ENCODE measurements around the gene FBXW9. TPM values are rescaled to one million over a fixed set of nuclear protein-coding genes. Genes with fewer than 3 reads are reported as not detected.
"Not testable (repeated sequence)": the region's sequence is repeated elsewhere in the genome, so short reads cannot be mapped to it uniquely, and the experiment has no call there.

FBXW9 gene
- total RNA-seq, 1 experiment from 2014 or later = 21.2 TPM

GRCh38 chr19:12722566-12723380 lies 26.3 kb upstream of the FBXW9 start:
- H3K27me3 ChIP-seq (ENCODE audit: control insufficient read depth, insufficient read depth, low read length) = no peaks in the 10 kb centered on the region
- peak overlapping the region; percentile 49 for H3K4me3 ChIP-seq (ENCODE audit: insufficient read depth, low read depth, low read length)
- DNase-seq = peak; percentile 97
- H3K36me3 ChIP-seq (replicated peaks; ENCODE audit: control insufficient read depth, insufficient read depth, low read length) = peaks cover 9% of the 10 kb centered on the region

GRCh38 chr19:12721656-12722565 lies 25.5 kb upstream of the FBXW9 start:
- peak overlapping the region; percentile 49 for H3K4me3 ChIP-seq (ENCODE audit: insufficient read depth, low read depth, low read length)
- no peaks in the 10 kb centered on the region for H3K27me3 ChIP-seq (ENCODE audit: control insufficient read depth, insufficient read depth, low read length)
- DNase-seq = peak; percentile 96
- H3K36me3 ChIP-seq (replicated peaks; ENCODE audit: control insufficient read depth, insufficient read depth, low read length) = peaks cover 11% of the 10 kb centered on the region

GRCh38 chr19:12720851-12721655 lies 24.6 kb upstream of the FBXW9 start:
- DNase-seq = peak; percentile 66
- H3K4me3 ChIP-seq (ENCODE audit: insufficient read depth, low read depth, low read length) = peak overlapping the region; percentile 49
- peaks cover 15% of the 10 kb centered on the region for H3K36me3 ChIP-seq (replicated peaks; ENCODE audit: control insufficient read depth, insufficient read depth, low read length)
- H3K27me3 ChIP-seq (ENCODE audit: control insufficient read depth, insufficient read depth, low read length) = no peaks in the 10 kb centered on the region

- no peak for DNase-seq
- Histone ChIP-seq H3K27me3 (ENCODE audit: control insufficient read depth, insufficient read depth, low read length) (no peaks in the 10 kb centered on the region), H3K36me3 (replicated peaks; ENCODE audit: control insufficient read depth, insufficient read depth, low read length) (peaks cover 18% of the 10 kb centered on the region), H3K4me3 (ENCODE audit: insufficient read depth, low read depth, low read length) (peak overlapping the region; percentile 49)
These were observed 23.9 kb upstream of the FBXW9 start for GRCh38 chr19:12720296-12720695.

GRCh38 chr19:12715929-12716328 lies 19.5 kb upstream of the FBXW9 start:
- Histone ChIP-seq H3K27me3 (ENCODE audit: control insufficient read depth, insufficient read depth, low read length) (no peaks in the 10 kb centered on the region), H3K36me3 (replicated peaks; ENCODE audit: control insufficient read depth, insufficient read depth, low read length) (peaks cover 39% of the 10 kb centered on the region), H3K4me3 (ENCODE audit: insufficient read depth, low read depth, low read length) (no peak overlapping the region)
- no peak for DNase-seq

- Histone ChIP-seq H3K4me3 (ENCODE audit: insufficient read depth, low read depth, low read length) (no peak overlapping the region), H3K27me3 (ENCODE audit: control insufficient read depth, insufficient read depth, low read length) (no peaks in the 10 kb centered on the region), H3K36me3 (replicated peaks; ENCODE audit: control insufficient read depth, insufficient read depth, low read length) (peaks cover 45% of the 10 kb centered on the region)
- no peak for DNase-seq
These were observed 18.7 kb upstream of the FBXW9 start for GRCh38 chr19:12715102-12715501.

- peaks cover 41% of the 10 kb centered on the region for H3K36me3 ChIP-seq (replicated peaks; ENCODE audit: control insufficient read depth, insufficient read depth, low read length)
- H3K27me3 ChIP-seq (ENCODE audit: control insufficient read depth, insufficient read depth, low read length); H3K4me3 ChIP-seq (ENCODE audit: insufficient read depth, low read depth, low read length); DNase-seq: not testable (repeated sequence)
These were observed 16.9 kb upstream of the FBXW9 start for GRCh38 chr19:12713304-12713703.

- not testable (repeated sequence) for H3K4me3 ChIP-seq (ENCODE audit: insufficient read depth, low read depth, low read length); DNase-seq; H3K27me3 ChIP-seq (ENCODE audit: control insufficient read depth, insufficient read depth, low read length)
- H3K36me3 ChIP-seq (replicated peaks; ENCODE audit: control insufficient read depth, insufficient read depth, low read length) = peaks cover 41% of the 10 kb centered on the region
These were observed 15.6 kb upstream of the FBXW9 start for GRCh38 chr19:12712077-12712476.

- DNase-seq = no peak
- no peak overlapping the region for H3K4me3 ChIP-seq (ENCODE audit: insufficient read depth, low read depth, low read length)
- H3K36me3 ChIP-seq (replicated peaks; ENCODE audit: control insufficient read depth, insufficient read depth, low read length) = peaks cover 42% of the 10 kb centered on the region
- H3K27me3 ChIP-seq (ENCODE audit: control insufficient read depth, insufficient read depth, low read length) = no peaks in the 10 kb centered on the region
These were observed 14.8 kb upstream of the FBXW9 start for GRCh38 chr19:12711187-12711586.

- H3K4me3 ChIP-seq (ENCODE audit: insufficient read depth, low read depth, low read length) = no peak overlapping the region
- no peak for DNase-seq
- H3K36me3 ChIP-seq (replicated peaks; ENCODE audit: control insufficient read depth, insufficient read depth, low read length) = peaks cover 41% of the 10 kb centered on the region
- no peaks in the 10 kb centered on the region for H3K27me3 ChIP-seq (ENCODE audit: control insufficient read depth, insufficient read depth, low read length)
These were observed 12.2 kb upstream of the FBXW9 start for GRCh38 chr19:12708641-12709040.

GRCh38 chr19:12706332-12706718 lies 9.9 kb upstream of the FBXW9 start:
- H3K27me3 ChIP-seq (ENCODE audit: control insufficient read depth, insufficient read depth, low read length) = no peaks in the 10 kb centered on the region
- peaks cover 52% of the 10 kb centered on the region for H3K36me3 ChIP-seq (replicated peaks; ENCODE audit: control insufficient read depth, insufficient read depth, low read length)
- H3K4me3 ChIP-seq (ENCODE audit: insufficient read depth, low read depth, low read length) = no peak overlapping the region
- DNase-seq = no peak

GRCh38 chr19:12705654-12706331 lies 9.4 kb upstream of the FBXW9 start:
- no peak for DNase-seq
- Histone ChIP-seq H3K4me3 (ENCODE audit: insufficient read depth, low read depth, low read length) (no peak overlapping the region), H3K36me3 (replicated peaks; ENCODE audit: control insufficient read depth, insufficient read depth, low read length) (peaks cover 53% of the 10 kb centered on the region), H3K27me3 (ENCODE audit: control insufficient read depth, insufficient read depth, low read length) (no peaks in the 10 kb centered on the region)

GRCh38 chr19:12705169-12705568 lies 8.7 kb upstream of the FBXW9 start:
- Histone ChIP-seq H3K27me3 (ENCODE audit: control insufficient read depth, insufficient read depth, low read length) (no peaks in the 10 kb centered on the region), H3K36me3 (replicated peaks; ENCODE audit: control insufficient read depth, insufficient read depth, low read length) (peaks cover 48% of the 10 kb centered on the region), H3K4me3 (ENCODE audit: insufficient read depth, low read depth, low read length) (no peak overlapping the region)
- DNase-seq = no peak

- H3K36me3 ChIP-seq (replicated peaks; ENCODE audit: control insufficient read depth, insufficient read depth, low read length) = peaks cover 50% of the 10 kb centered on the region
These were observed 6.6 kb upstream of the FBXW9 start for GRCh38 chr19:12703046-12703445.

More at GRCh38 chr19:12703046-12703445, 6.6 kb upstream of the FBXW9 start:
- no peak overlapping the region for H3K4me3 ChIP-seq (ENCODE audit: insufficient read depth, low read depth, low read length)
- no peaks in the 10 kb centered on the region for H3K27me3 ChIP-seq (ENCODE audit: control insufficient read depth, insufficient read depth, low read length)
- peak; percentile 98 for DNase-seq
